Measurements from ENCODE around the gene C5. TPM values are rescaled to one million over a fixed set of nuclear protein-coding genes. Genes with fewer than 3 reads are reported as not detected.
A peak's percentile ranks its signal among the peaks of the same experiment; 100 is the strongest.

Gene C5
- total and polyA plus RNA-seq, 9 of the 15 experiments (the other 6 are each of a cell fraction or from before 2014, with no cell fraction given): 0.08 to 0.91 (median 0.42) TPM

DNA sequence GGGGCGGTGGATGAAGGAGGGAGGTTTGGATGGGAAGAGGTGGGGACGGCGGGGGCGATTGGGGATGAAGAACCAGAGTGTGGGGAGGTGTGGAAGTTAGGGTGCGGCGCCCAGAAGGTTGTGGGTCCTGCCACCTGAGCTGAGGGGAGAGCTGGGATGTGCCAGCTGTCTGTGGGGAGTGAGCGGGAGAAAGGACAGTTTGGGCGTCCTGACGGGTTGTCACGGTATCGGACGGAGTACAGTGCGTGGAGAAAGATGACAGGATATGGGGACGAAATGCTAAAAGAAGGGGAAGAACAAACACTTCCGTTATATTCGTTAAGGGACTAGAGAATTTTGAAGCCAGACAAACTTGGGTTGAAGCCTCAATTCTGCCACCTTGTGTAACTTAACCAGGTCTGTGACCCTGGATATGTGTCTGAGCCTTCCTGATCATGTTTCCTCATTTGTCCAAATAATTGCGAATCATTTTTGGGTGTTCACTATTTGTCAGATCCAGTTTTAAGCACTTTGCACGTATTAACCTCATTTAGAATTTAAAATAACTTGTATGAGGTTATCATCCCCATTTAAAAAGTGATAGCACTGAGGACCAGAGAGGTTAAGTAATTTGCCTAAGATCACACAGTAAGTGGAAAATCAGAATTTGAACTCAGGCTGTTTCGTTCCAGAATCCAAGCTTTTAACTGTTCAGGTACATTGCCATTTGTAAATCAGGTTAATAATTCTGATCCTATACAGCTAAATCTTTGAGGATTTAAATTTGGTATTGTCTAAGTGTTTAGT, 25.4 kb upstream of the C5 start (continued):
- TF ChIP-seq HDAC2 (IDR thresholded peaks at IDR 0.05) (peak; percentile 56; the same call in 1 of the 2 replicates), ZZZ3 (IDR thresholded peaks at IDR 0.05) (no peak), HDAC3 (IDR thresholded peaks at IDR 0.05; ENCODE audit: borderline replicate concordance, partially characterized antibody) (peak; percentile 23), ARNT (IDR thresholded peaks at IDR 0.05) (peak in 1 of 2 experiments; percentile 16; a peak in 1 of 4 replicates), ADNP (tag; IDR thresholded peaks at IDR 0.05) (peak; percentile 96), BRD4 (IDR thresholded peaks at IDR 0.05) (0 out of 2 replicates have a peak, but pooled peaks have one; percentile 23), BRD9 (IDR thresholded peaks at IDR 0.05; ENCODE audit: low read depth, partially characterized antibody) (peak; percentile 98), PHF20 (IDR thresholded peaks at IDR 0.05; ENCODE audit: partially characterized antibody) (peak; percentile 34), POLR3A (IDR thresholded peaks at IDR 0.05; ENCODE audit: borderline replicate concordance, extremely low read depth, insufficient read depth, insufficient read length) (no peak)
- TF ChIP-seq, protein P1, sequence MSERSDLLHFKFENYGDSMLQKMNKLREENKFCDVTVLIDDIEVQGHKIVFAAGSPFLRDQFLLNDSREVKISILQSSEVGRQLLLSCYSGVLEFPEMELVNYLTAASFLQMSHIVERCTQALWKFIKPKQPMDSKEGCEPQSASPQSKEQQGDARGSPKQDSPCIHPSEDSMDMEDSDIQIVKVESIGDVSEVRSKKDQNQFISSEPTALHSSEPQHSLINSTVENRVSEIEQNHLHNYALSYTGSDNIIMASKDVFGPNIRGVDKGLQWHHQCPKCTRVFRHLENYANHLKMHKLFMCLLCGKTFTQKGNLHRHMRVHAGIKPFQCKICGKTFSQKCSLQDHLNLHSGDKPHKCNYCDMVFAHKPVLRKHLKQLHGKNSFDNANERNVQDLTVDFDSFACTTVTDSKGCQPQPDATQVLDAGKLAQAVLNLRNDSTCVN (CRISPR knock-in tag; IDR thresholded peaks at IDR 0.05): peak; percentile 86
- TF ChIP-seq, protein P2, sequence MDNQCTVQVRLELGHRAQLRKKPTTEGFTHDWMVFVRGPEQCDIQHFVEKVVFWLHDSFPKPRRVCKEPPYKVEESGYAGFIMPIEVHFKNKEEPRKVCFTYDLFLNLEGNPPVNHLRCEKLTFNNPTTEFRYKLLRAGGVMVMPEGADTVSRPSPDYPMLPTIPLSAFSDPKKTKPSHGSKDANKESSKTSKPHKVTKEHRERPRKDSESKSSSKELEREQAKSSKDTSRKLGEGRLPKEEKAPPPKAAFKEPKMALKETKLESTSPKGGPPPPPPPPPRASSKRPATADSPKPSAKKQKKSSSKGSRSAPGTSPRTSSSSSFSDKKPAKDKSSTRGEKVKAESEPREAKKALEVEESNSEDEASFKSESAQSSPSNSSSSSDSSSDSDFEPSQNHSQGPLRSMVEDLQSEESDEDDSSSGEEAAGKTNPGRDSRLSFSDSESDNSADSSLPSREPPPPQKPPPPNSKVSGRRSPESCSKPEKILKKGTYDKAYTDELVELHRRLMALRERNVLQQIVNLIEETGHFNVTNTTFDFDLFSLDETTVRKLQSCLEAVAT (IDR thresholded peaks at IDR 0.05): 0 out of 4 replicates have a peak, but pooled peaks of 1 of the 2 experiments have one; percentile 35
- TF ChIP-seq, protein P3, sequence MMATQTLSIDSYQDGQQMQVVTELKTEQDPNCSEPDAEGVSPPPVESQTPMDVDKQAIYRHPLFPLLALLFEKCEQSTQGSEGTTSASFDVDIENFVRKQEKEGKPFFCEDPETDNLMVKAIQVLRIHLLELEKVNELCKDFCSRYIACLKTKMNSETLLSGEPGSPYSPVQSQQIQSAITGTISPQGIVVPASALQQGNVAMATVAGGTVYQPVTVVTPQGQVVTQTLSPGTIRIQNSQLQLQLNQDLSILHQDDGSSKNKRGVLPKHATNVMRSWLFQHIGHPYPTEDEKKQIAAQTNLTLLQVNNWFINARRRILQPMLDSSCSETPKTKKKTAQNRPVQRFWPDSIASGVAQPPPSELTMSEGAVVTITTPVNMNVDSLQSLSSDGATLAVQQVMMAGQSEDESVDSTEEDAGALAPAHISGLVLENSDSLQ (IDR thresholded peaks at IDR 0.05): peak; percentile 42
